Gastrocnemius medialis (tissue), 4 donors: ENCODE results near the gene NNAT. TPM values are rescaled to one million over a fixed set of nuclear protein-coding genes. Genes with fewer than 3 reads are reported as not detected.
"Not testable (repeated sequence)": the region's sequence is repeated elsewhere in the genome, so short reads cannot be mapped to it uniquely, and the experiment has no call there.

Experiments used
- ATAC-seq, 2 donors: fragments of 150-250 bp; one replicate each; pipeline ENCODE4 v1.9.1; 2016
- DNase-seq, 2 donors: peaks; one replicate each; pipeline ENCODE4 v3.0.0-alpha.2; 2019
- H3K27ac ChIP-seq, 4 donors: fragments of 200-600 bp; sonication (generic); 1 replicate in 1 of 4; 2 replicates in 3 of 4; pipeline ENCODE4 v1.5.1; 2016 to 2018; ENCODE audit warnings: mild to moderate bottlenecking in 2 of 4, moderate library complexity in 1 of 4
- H3K27me3 ChIP-seq, 3 donors: fragments of 200-600 bp; sonication (generic) in 2 of 3; 1 replicate in 1 of 3; 2 replicates in 2 of 3; pipeline versions ENCODE4 v1.5.1 to v1.6.0; 2016 to 2019; ENCODE audit warnings: mild to moderate bottlenecking in 1 of 3, moderate library complexity in 1 of 3
- H3K36me3 ChIP-seq, 2 donors: fragments of 200-600 bp; sonication (generic) in 1 of 2; one replicate each; pipeline ENCODE4 v1.5.1; 2017 to 2018
- H3K4me1 ChIP-seq, 2 donors: fragments of 200-600 bp; sonication (generic) in 1 of 2; one replicate each; pipeline ENCODE4 v1.5.1; 2016 to 2017; ENCODE audit warnings: mild to moderate bottlenecking in 2 of 2
- H3K4me3 ChIP-seq, 4 donors: fragments of 200-600 bp; sonication (generic) in 3 of 4; 1 replicate in 1 of 4; 2 replicates in 3 of 4; pipeline ENCODE4 v1.5.1; 2016 to 2019; ENCODE audit warnings: mild to moderate bottlenecking in 2 of 4
- H3K9me3 ChIP-seq, 3 donors: fragments of 200-600 bp; sonication (generic) in 2 of 3; 1 replicate in 1 of 3; 2 replicates in 2 of 3; pipeline ENCODE4 v1.5.1; 2016 to 2019
- CTCF ChIP-seq, 5 experiments: fragments of 450-650 bp in 3 of 5; fragments of 200-600 bp in 2 of 5; sonication (generic) in 2 of 5; IDR thresholded peaks in 4 of 5; conservative IDR thresholded peaks in 1 of 5; 1 replicate in 4 of 5; 2 replicates in 1 of 5; pipeline ENCODE4 v1.5.1; 2016 to 2019; ENCODE audit warnings: antibody characterized with exemption in 5 of 5, mild to moderate bottlenecking in 3 of 5, moderate library complexity in 3 of 5
- POLR2A ChIP-seq, 2 donors: fragments of 450-650 bp; IDR thresholded peaks; one replicate each; pipeline ENCODE4 v1.6.1; 2017; ENCODE audit warnings: antibody characterized with exemption in 2 of 2, mild to moderate bottlenecking in 2 of 2, moderate library complexity in 2 of 2
- in situ Hi-C, 4 donors: fragments of 200-750 bp; cut with MboI; loops; one replicate each; pipeline versions ENCODE4 v1.15.0 to v1.8.0; 2017; ENCODE audit warnings: low sequenced_read_pairs in 4 of 4
- intact Hi-C: fragments of 100-400 bp; cut with DNase I; formaldehyde crosslinking; loops from one replicate; pipeline ENCODE4 v1.15.1; 2023; ENCODE audit warnings: low total_unique reads
- total RNA-seq, 4 donors: library from RNA; depleted of rRNA; stranded (reverse); fragments of >200 nt; gene quantifications; one replicate each; pipeline versions ENCODE4 v1.1.0 to v1.2.3, GENCODE V29; 2016

Gene NNAT
- total RNA-seq, 4 donors from 2014 or later = 1.2 to 4.4 (median 2.4) TPM; not detected in 1

- H3K4me3 ChIP-seq, DNase-seq, intact Hi-C loops, H3K36me3 ChIP-seq, H3K27ac ChIP-seq, H3K27me3 ChIP-seq, H3K9me3 ChIP-seq, ATAC-seq, H3K4me1 ChIP-seq: not testable (repeated sequence)
- in situ Hi-C loops = loop anchor here in 3 of 4 donors (25.0 kb wide), 1 partner anchor 661 kb away; no protein-coding TSS in a partner anchor
These were observed 30.6 kb downstream of the NNAT start for GRCh38 chr20:37551660-37552059.

- Histone ChIP-seq H3K27me3 (peaks cover 0 to 5% (median 0%) of the 10 kb centered on the region in 3 donors), H3K36me3 (no peaks in the 10 kb centered on the region), H3K27ac (no peak overlapping the region), H3K4me3 (no peak overlapping the region), H3K4me1 (no peaks in the 10 kb centered on the region), H3K9me3 (no peaks in the 10 kb centered on the region)
- DNase-seq = no peak
- intact Hi-C loops (no loop called here), in situ Hi-C loops (loop anchor here in 3 of 4 donors (25.0 kb wide), 1 partner anchor 660 kb away; no protein-coding TSS in a partner anchor)
- TF ChIP-seq POLR2A (IDR thresholded peaks at IDR 0.05) (no peak), CTCF (IDR thresholded peaks at IDR 0.05 in 4 of 5, conservative IDR thresholded peaks at IDR 0.05 in 1 of 5) (no peak)
- no peak for ATAC-seq
These were observed 31.4 kb downstream of the NNAT start for GRCh38 chr20:37552415-37552814.

GRCh38 chr20:37554721-37555298 lies 33.8 kb downstream of the NNAT start:
- intact Hi-C loops = not testable (repeated sequence)
- in situ Hi-C loops = loop anchor here in 3 of 4 donors (25.0 kb wide), 1 partner anchor 657 kb away; no protein-coding TSS in a partner anchor

GRCh38 chr20:37556538-37556937 lies 35.5 kb downstream of the NNAT start:
- no peaks in the 10 kb centered on the region for H3K4me1 ChIP-seq
- in situ Hi-C loops = loop anchor here in 3 of 4 donors (25.0 kb wide), 1 partner anchor 656 kb away; no protein-coding TSS in a partner anchor
- no peak overlapping the region for H3K27ac ChIP-seq
- H3K4me3 ChIP-seq = no peak overlapping the region
- DNase-seq = no peak
- peaks cover 0 to 5% (median 0%) of the 10 kb centered on the region in 3 donors for H3K27me3 ChIP-seq
- H3K36me3 ChIP-seq = no peaks in the 10 kb centered on the region
- ATAC-seq = no peak
- H3K9me3 ChIP-seq = no peaks in the 10 kb centered on the region
- intact Hi-C loops = no loop called here
- no peak for TF ChIP-seq CTCF (IDR thresholded peaks at IDR 0.05 in 4 of 5, conservative IDR thresholded peaks at IDR 0.05 in 1 of 5)
- no peak for TF ChIP-seq POLR2A (IDR thresholded peaks at IDR 0.05)

More at GRCh38 chr20:37554721-37555298, 33.8 kb downstream of the NNAT start:
- H3K27me3 ChIP-seq, H3K36me3 ChIP-seq, H3K9me3 ChIP-seq, H3K4me1 ChIP-seq, ATAC-seq, H3K27ac ChIP-seq, DNase-seq, H3K4me3 ChIP-seq: not testable (repeated sequence)

GRCh38 chr20:37558306-37558705 lies 37.3 kb downstream of the NNAT start:
- no peaks in the 10 kb centered on the region for H3K36me3 ChIP-seq
- H3K9me3 ChIP-seq = no peaks in the 10 kb centered on the region
- ATAC-seq (no peak), DNase-seq (no peak)
- in situ Hi-C loops (loop anchor here in 3 of 4 donors (25.0 kb wide), 1 partner anchor 654 kb away; no protein-coding TSS in a partner anchor), intact Hi-C loops (no loop called here)
- H3K4me3 ChIP-seq = no peak overlapping the region
- H3K27ac ChIP-seq = no peak overlapping the region
- TF ChIP-seq POLR2A (IDR thresholded peaks at IDR 0.05) (no peak), CTCF (IDR thresholded peaks at IDR 0.05 in 4 of 5, conservative IDR thresholded peaks at IDR 0.05 in 1 of 5) (no peak)
- peaks cover 5 to 8% (median 5%) of the 10 kb centered on the region in 3 donors for H3K27me3 ChIP-seq
- no peaks in the 10 kb centered on the region for H3K4me1 ChIP-seq
